Activated CD4-positive, alpha-beta T cell treated with anti-CD3 and anti-CD28 coated beads, Interleukin-2, Interleukin-6, amounts not matched to agents 100 ng/mL and 50 ng/mL, durations not matched to agents 16 hours and 8 hours (primary cell): ENCODE results near the gene KCNC2.

ENCODE experiments used
- DNase-seq: peaks from one replicate; pipeline ENCODE4 v3.0.0-alpha.2; 2020

The KCNC2 gene

GRCh38 chr12:75047885-75048525 lies 161.6 kb downstream of the KCNC2 start:
- no peak for DNase-seq

GRCh38 chr12:75042125-75042524 lies 167.5 kb downstream of the KCNC2 start:
- no peak for DNase-seq

- no peak for DNase-seq
Measured at GRCh38 chr12:75041472-75041871, 168.2 kb downstream of the KCNC2 start.

GRCh38 chr12:75020068-75020557 lies 189.5 kb downstream of the KCNC2 start:
- DNase-seq = no peak

GRCh38 chr12:75011120-75011519 lies 198.5 kb downstream of the KCNC2 start:
- no peak for DNase-seq

- no peak for DNase-seq
Measured at GRCh38 chr12:75007133-75007532, 202.5 kb downstream of the KCNC2 start.

GRCh38 chr12:75000120-75000519 lies 209.5 kb downstream of the KCNC2 start:
- no peak for DNase-seq

GRCh38 chr12:74999474-74999873 lies 210.2 kb downstream of the KCNC2 start:
- DNase-seq = no peak
